OCI-LY7 (cell line): ENCODE data around the gene SARS2.

Experiments
- EZH2phosphoT487 ChIP-seq: fragments of 200-600 bp; sonication (generic); IDR thresholded peaks from 2 replicates; pipeline ENCODE4 v1.6.1; 2018; ENCODE audit warnings: low read depth, borderline replicate concordance, mild to moderate bottlenecking, mixed run types, antibody characterized with exemption, low read length, moderate library complexity, mixed read lengths
- TF ChIP-seq, protein P1 (sequence below): fragments of 200-600 bp; sonication (generic); conservative IDR thresholded peaks from 2 replicates; pipeline ENCODE4 v1.5.1; 2014; ENCODE audit warnings: mild to moderate bottlenecking, antibody characterized with exemption, low read length, moderate library complexity, mixed read lengths

GRCh38 chr19:38898788-38899446 is 31.6 kb downstream of the SARS2 start:
- TF ChIP-seq, protein P1, sequence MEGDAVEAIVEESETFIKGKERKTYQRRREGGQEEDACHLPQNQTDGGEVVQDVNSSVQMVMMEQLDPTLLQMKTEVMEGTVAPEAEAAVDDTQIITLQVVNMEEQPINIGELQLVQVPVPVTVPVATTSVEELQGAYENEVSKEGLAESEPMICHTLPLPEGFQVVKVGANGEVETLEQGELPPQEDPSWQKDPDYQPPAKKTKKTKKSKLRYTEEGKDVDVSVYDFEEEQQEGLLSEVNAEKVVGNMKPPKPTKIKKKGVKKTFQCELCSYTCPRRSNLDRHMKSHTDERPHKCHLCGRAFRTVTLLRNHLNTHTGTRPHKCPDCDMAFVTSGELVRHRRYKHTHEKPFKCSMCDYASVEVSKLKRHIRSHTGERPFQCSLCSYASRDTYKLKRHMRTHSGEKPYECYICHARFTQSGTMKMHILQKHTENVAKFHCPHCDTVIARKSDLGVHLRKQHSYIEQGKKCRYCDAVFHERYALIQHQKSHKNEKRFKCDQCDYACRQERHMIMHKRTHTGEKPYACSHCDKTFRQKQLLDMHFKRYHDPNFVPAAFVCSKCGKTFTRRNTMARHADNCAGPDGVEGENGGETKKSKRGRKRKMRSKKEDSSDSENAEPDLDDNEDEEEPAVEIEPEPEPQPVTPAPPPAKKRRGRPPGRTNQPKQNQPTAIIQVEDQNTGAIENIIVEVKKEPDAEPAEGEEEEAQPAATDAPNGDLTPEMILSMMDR: no peak
- TF ChIP-seq EZH2phosphoT487: no peak
